Astrocyte of the cerebellum (primary cell): Measurements from ENCODE around the gene TFPT.

Source experiments
- DNase-seq: peaks from one replicate; pipeline ENCODE4 v3.0.0-alpha.2; 2011; ENCODE audit warnings: low read depth
- H3K4me3 ChIP-seq: 2 replicates; pipeline ENCODE4 v1.5.1; 2011; ENCODE audit warnings: mild to moderate bottlenecking, low read depth, low read length, moderate library complexity
- in situ Hi-C: cut with HindIII; loops from 2 replicates; pipeline ENCODE4 v1.10.0; 2017; ENCODE audit warnings: low sequenced_read_pairs
- TF ChIP-seq, protein P1 (sequence below): IDR thresholded peaks from 2 replicates; pipeline ENCODE4 v1.5.1; 2012; ENCODE audit warnings: low read length, low read depth, moderate library complexity, mild to moderate bottlenecking; ENCODE audit errors: missing control alignments

TFPT gene

DNA sequence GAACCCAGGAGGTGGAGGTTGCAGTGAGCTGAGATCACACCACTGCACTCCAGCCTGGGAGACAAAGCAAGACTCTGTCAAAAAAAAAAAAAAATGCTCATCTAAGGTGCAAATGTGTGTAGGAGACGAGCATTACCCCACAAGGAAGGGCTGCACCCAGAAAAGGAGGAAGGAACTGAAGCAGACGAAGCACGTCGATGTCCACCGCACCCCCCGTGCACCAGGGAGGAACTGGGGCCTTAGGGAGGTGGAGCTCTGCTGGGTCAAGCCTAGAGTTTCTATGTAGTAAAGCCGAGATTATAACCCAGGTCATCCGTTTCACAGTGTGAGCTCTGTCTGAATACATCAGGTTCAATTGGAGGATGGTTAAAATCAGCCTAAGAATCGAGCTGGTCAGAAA, 52.8 kb downstream of the TFPT start:
- H3K4me3 ChIP-seq = no peak overlapping the region
- DNase-seq = no peak
- in situ Hi-C loops = no loop called here
- TF ChIP-seq, protein P1, sequence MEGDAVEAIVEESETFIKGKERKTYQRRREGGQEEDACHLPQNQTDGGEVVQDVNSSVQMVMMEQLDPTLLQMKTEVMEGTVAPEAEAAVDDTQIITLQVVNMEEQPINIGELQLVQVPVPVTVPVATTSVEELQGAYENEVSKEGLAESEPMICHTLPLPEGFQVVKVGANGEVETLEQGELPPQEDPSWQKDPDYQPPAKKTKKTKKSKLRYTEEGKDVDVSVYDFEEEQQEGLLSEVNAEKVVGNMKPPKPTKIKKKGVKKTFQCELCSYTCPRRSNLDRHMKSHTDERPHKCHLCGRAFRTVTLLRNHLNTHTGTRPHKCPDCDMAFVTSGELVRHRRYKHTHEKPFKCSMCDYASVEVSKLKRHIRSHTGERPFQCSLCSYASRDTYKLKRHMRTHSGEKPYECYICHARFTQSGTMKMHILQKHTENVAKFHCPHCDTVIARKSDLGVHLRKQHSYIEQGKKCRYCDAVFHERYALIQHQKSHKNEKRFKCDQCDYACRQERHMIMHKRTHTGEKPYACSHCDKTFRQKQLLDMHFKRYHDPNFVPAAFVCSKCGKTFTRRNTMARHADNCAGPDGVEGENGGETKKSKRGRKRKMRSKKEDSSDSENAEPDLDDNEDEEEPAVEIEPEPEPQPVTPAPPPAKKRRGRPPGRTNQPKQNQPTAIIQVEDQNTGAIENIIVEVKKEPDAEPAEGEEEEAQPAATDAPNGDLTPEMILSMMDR = no peak
